ENCODE data around the gene MYO6.

The MYO6 gene

GRCh38 chr6:75941509-75941908, 192.5 kb downstream of the MYO6 start:
- H3K9ac ChIP-seq (ENCODE audit: low read depth, low read length), result no peak overlapping the region
- DNase-seq (no peak), ATAC-seq (ENCODE audit: insufficient read depth, low read depth) (no peak)
- no peaks in the 10 kb centered on the region for H4K20me1 ChIP-seq (ENCODE audit: insufficient read depth, low read length)
- TF ChIP-seq CTCF (IDR thresholded peaks at IDR 0.05; ENCODE audit: borderline replicate concordance, extremely low read depth, low read length, poor library complexity, severe bottlenecking), result no peak
- no peak for TF ChIP-seq EZH2 (IDR thresholded peaks at IDR 0.05; ENCODE audit: borderline replicate concordance, low read depth, low read length, severe bottlenecking)
- H3K27me3 ChIP-seq (ENCODE audit: insufficient read depth, low read length, poor library complexity), result peaks cover 2% of the 10 kb centered on the region
- no peaks in the 10 kb centered on the region for H3K9me3 ChIP-seq (ENCODE audit: insufficient read depth, low read length, severe bottlenecking)
- no peak overlapping the region for H3K4me3 ChIP-seq (ENCODE audit: low read depth in 1 of 2, low read length in 2 of 2)
- H3K36me3 ChIP-seq (ENCODE audit: insufficient read depth, low read length), result no peaks in the 10 kb centered on the region
- H3K4me2 ChIP-seq (ENCODE audit: insufficient read depth, low read length), result no peak overlapping the region
- H3K4me1 ChIP-seq (ENCODE audit: insufficient read depth, low read length), result no peaks in the 10 kb centered on the region
- H2AFZ ChIP-seq (ENCODE audit: low read depth, low read length), result no peak overlapping the region
- no peaks in the 10 kb centered on the region for H3K79me2 ChIP-seq (ENCODE audit: insufficient read depth, low read length)
- no peak overlapping the region for H3K27ac ChIP-seq (ENCODE audit: low read length)

GRCh38 chr6:75943381-75943780, 194.3 kb downstream of the MYO6 start:
- Histone ChIP-seq H3K27me3 (ENCODE audit: insufficient read depth, low read length, poor library complexity) (peaks cover 2% of the 10 kb centered on the region), H4K20me1 (ENCODE audit: insufficient read depth, low read length) (no peaks in the 10 kb centered on the region), H3K4me3 (ENCODE audit: low read depth in 1 of 2, low read length in 2 of 2) (no peak overlapping the region), H3K27ac (ENCODE audit: low read length) (no peak overlapping the region), H3K4me2 (ENCODE audit: insufficient read depth, low read length) (no peak overlapping the region), H3K36me3 (ENCODE audit: insufficient read depth, low read length) (no peaks in the 10 kb centered on the region), H3K79me2 (ENCODE audit: insufficient read depth, low read length) (no peaks in the 10 kb centered on the region), H3K9me3 (ENCODE audit: insufficient read depth, low read length, severe bottlenecking) (no peaks in the 10 kb centered on the region), H2AFZ (ENCODE audit: low read depth, low read length) (no peak overlapping the region), H3K4me1 (ENCODE audit: insufficient read depth, low read length) (no peaks in the 10 kb centered on the region), H3K9ac (ENCODE audit: low read depth, low read length) (no peak overlapping the region)
- DNase-seq (no peak), ATAC-seq (ENCODE audit: insufficient read depth, low read depth) (no peak)
- TF ChIP-seq EZH2 (IDR thresholded peaks at IDR 0.05; ENCODE audit: borderline replicate concordance, low read depth, low read length, severe bottlenecking), result no peak
- TF ChIP-seq CTCF (IDR thresholded peaks at IDR 0.05; ENCODE audit: borderline replicate concordance, extremely low read depth, low read length, poor library complexity, severe bottlenecking), result no peak

- DNase-seq (no peak), ATAC-seq (ENCODE audit: insufficient read depth, low read depth) (no peak)
- no peaks in the 10 kb centered on the region for H3K9me3 ChIP-seq (ENCODE audit: insufficient read depth, low read length, severe bottlenecking)
- no peaks in the 10 kb centered on the region for H3K79me2 ChIP-seq (ENCODE audit: insufficient read depth, low read length)
- H2AFZ ChIP-seq (ENCODE audit: low read depth, low read length), result no peak overlapping the region
- no peaks in the 10 kb centered on the region for H3K27me3 ChIP-seq (ENCODE audit: insufficient read depth, low read length, poor library complexity)
- no peak overlapping the region for H3K4me2 ChIP-seq (ENCODE audit: insufficient read depth, low read length)
- no peak overlapping the region for H3K27ac ChIP-seq (ENCODE audit: low read length)
- H3K36me3 ChIP-seq (ENCODE audit: insufficient read depth, low read length), result no peaks in the 10 kb centered on the region
- H4K20me1 ChIP-seq (ENCODE audit: insufficient read depth, low read length), result no peaks in the 10 kb centered on the region
- TF ChIP-seq CTCF (IDR thresholded peaks at IDR 0.05; ENCODE audit: borderline replicate concordance, extremely low read depth, low read length, poor library complexity, severe bottlenecking) (no peak), EZH2 (IDR thresholded peaks at IDR 0.05; ENCODE audit: borderline replicate concordance, low read depth, low read length, severe bottlenecking) (no peak)
- H3K9ac ChIP-seq (ENCODE audit: low read depth, low read length), result no peak overlapping the region
- no peak overlapping the region for H3K4me3 ChIP-seq (ENCODE audit: low read depth in 1 of 2, low read length in 2 of 2)
- H3K4me1 ChIP-seq (ENCODE audit: insufficient read depth, low read length), result no peaks in the 10 kb centered on the region
These were observed 197.2 kb downstream of the MYO6 start for GRCh38 chr6:75946146-75946831.
